GM12878 (cell line): ENCODE results near the gene AKR1B1. TPM values are rescaled to one million over a fixed set of nuclear protein-coding genes. Genes with fewer than 3 reads are reported as not detected.

ENCODE experiments used
- ATAC-seq: fragments of 200-7000 bp; cut with Tn5 transposase; 3 replicates; pipeline ENCODE4 v1.9.1; 2020; ENCODE audit warnings: mild to moderate bottlenecking, moderate library complexity
- BruUV-seq: library from RNA; stranded (reverse); fragments of 400-500 nt; replicated peaks from 2 replicates; lab custom pipeline; 2021; lab: Mats Ljungman, UMichigan
- CTCF ChIA-PET: fragments of 300-600 bp; sonication (Branson Sonifier 250); formaldehyde crosslinking; extraction: SDS; loops from one replicate; lab custom pipeline; 2021; ENCODE audit warnings: inconsistent platforms; lab: Yijun Ruan, JAX
- POLR2A ChIA-PET: fragments of 350-600 bp; formaldehyde crosslinking; extraction: SDS; loops from one replicate; lab custom pipeline; 2021; ENCODE audit warnings: inconsistent platforms; lab: Charles Lee
- RAD21 ChIA-PET: fragments of 300-600 bp; sonication (Branson Sonifier 250); formaldehyde crosslinking; loops from one replicate; lab custom pipeline; 2023; ENCODE audit warnings: antibody characterized with exemption; ENCODE audit not compliant: unreplicated experiment; lab: Charles Lee
- SMC1A ChIA-PET: fragments of 300-600 bp; sonication (Branson Sonifier 250); formaldehyde crosslinking; loops from one replicate; lab custom pipeline; 2023; ENCODE audit not compliant: unreplicated experiment, uncharacterized antibody; lab: Charles Lee
- DNase-seq: peaks from one replicate; pipeline ENCODE4 v3.0.0-alpha.2; 2011; ENCODE audit warnings: low read depth, low spot score
- FAIRE-seq: peaks from 3 replicates; lab custom pipeline; 2011; peaks lifted over from hg19 to GRCh38; lab: Jason Lieb, UNC
- H2AFZ ChIP-seq: 2 replicates; pipeline ENCODE4 v1.6.0; 2011; ENCODE audit warnings: low read depth, low read length, control low read depth; ENCODE audit not compliant: control insufficient read depth
- H3K27ac ChIP-seq: 2 replicates; pipeline ENCODE4 v1.5.1; 2011; ENCODE audit warnings: control low read depth; ENCODE audit not compliant: control insufficient read depth, insufficient read depth
- H3K27me3 ChIP-seq, 2 experiments: replicated peaks in 1 of 2; 2 replicates each; pipeline versions ENCODE4 v1.6.0 to v1.6.1; 2011; ENCODE audit warnings: low read length in 1 of 2; ENCODE audit not compliant: control insufficient read depth in 2 of 2, insufficient read depth in 2 of 2
- H3K36me3 ChIP-seq, 2 experiments: 2 replicates each; pipeline ENCODE4 v1.5.1; 2011; ENCODE audit warnings: low read length in 1 of 2; ENCODE audit not compliant: control insufficient read depth in 2 of 2, insufficient read depth in 2 of 2
- H3K4me1 ChIP-seq: 2 replicates; pipeline ENCODE4 v1.6.1; 2011; ENCODE audit warnings: mild to moderate bottlenecking, low read length, moderate library complexity, mixed read lengths; ENCODE audit not compliant: control insufficient read depth, insufficient read depth
- H3K4me2 ChIP-seq: 2 replicates; pipeline ENCODE4 v1.6.0; 2011; ENCODE audit warnings: control low read depth; ENCODE audit not compliant: control insufficient read depth, insufficient read depth
- H3K4me3 ChIP-seq: fragments of 200-600 bp; sonication (generic); 2 replicates; pipeline ENCODE4 v1.5.1; 2016
- H3K79me2 ChIP-seq: 2 replicates; pipeline ENCODE4 v1.6.0; 2011; ENCODE audit warnings: low read length; ENCODE audit not compliant: control insufficient read depth, insufficient read depth
- H3K9ac ChIP-seq: 2 replicates; pipeline ENCODE4 v1.8.0; 2011; ENCODE audit warnings: low read length, control low read depth, mixed read lengths; ENCODE audit not compliant: control insufficient read depth, insufficient read depth
- H3K9me3 ChIP-seq: replicated peaks from 3 replicates; pipeline ENCODE4 v1.5.1; 2011; ENCODE audit warnings: mild to moderate bottlenecking, low read length; ENCODE audit not compliant: control insufficient read depth, insufficient read depth
- H4K20me1 ChIP-seq: 2 replicates; pipeline ENCODE4 v1.6.0; 2011; ENCODE audit not compliant: control insufficient read depth, insufficient read depth
- CBX3 ChIP-seq: fragments of 200-600 bp; sonication (generic); IDR thresholded peaks from 2 replicates; pipeline ENCODE4 v1.6.1; 2016; ENCODE audit warnings: low read depth, borderline replicate concordance
- WGBS: methylation state at CpG from one replicate; pipeline ENCODE4 v1.1.6; 2016; ENCODE audit warnings: low lambda C conversion rate; ENCODE audit not compliant: insufficient replicate concordance, insufficient coverage; ENCODE audit errors: missing lambda C conversion rate; 5-methylcytosine and 5-hydroxymethylcytosine counted together
- in situ Hi-C: fragments of 300-500 bp; cut with MboI; formaldehyde crosslinking; loops from 9 replicates; pipeline ENCODE4 v1.14.3; 2018; ENCODE audit warnings: mixed read lengths
- intact Hi-C: fragments of 100-400 bp; cut with micrococcal nuclease; formaldehyde crosslinking; loops from one replicate; pipeline ENCODE4 v1.14.2; 2022; ENCODE audit not compliant: unreplicated experiment
- polyA plus RNA-seq, 11 experiments: library from polyadenylated mRNA; depleted of rRNA in 4 of 11; unstranded in 6 of 11; stranded (reverse) in 5 of 11; fragments of >200 nt; fragmentation: Nextera tagmentation in 4 of 11; fragmentation: Illumina TruSeq in 1 of 11; extraction: Ambion mirVana in 4 of 11; extraction: Trizol in 1 of 11; gene quantifications; 1 replicate in 1 of 11; 2 replicates in 10 of 11; pipeline versions ENCODE4 v1.2.1 to v1.2.3, GENCODE V29; 2011 to 2016; ENCODE audit warnings: inconsistent platforms in 2 of 11, missing spikeins in 2 of 11, low read depth in 1 of 11
- total RNA-seq, 4 experiments: library from RNA; depleted of rRNA in 3 of 4; stranded (reverse); fragments of >200 nt in 3 of 4; fragmentation: Illumina TruSeq in 1 of 4; extraction: Trizol in 1 of 4; gene quantifications; 2 replicates each; pipeline versions ENCODE4 v1.2.1 to v1.2.3, GENCODE V29; 2013 to 2021
- TF ChIP-seq, protein P1 (sequence below): fragments of 450-650 bp; IDR thresholded peaks from 2 replicates; pipeline ENCODE4 v1.6.1; 2017; ENCODE audit warnings: mild to moderate bottlenecking, moderate library complexity
- TF ChIP-seq, protein P2 (sequence below): fragments of 150-350 bp; IDR thresholded peaks from 2 replicates; pipeline ENCODE4 v1.6.1; 2016; ENCODE audit warnings: low read depth, low read length
- TF ChIP-seq, protein P3 (sequence below): fragments of 450-650 bp; IDR thresholded peaks from 2 replicates; pipeline ENCODE4 v1.6.1; 2018; ENCODE audit warnings: borderline replicate concordance, mild to moderate bottlenecking; ENCODE audit not compliant: partially characterized antibody

AKR1B1 gene
- total and polyA plus RNA-seq, 10 of the 15 experiments (the other 5 are each of a cell fraction or from before 2014, with no cell fraction given), result 40.4 to 252 (median 156) TPM

DNA sequence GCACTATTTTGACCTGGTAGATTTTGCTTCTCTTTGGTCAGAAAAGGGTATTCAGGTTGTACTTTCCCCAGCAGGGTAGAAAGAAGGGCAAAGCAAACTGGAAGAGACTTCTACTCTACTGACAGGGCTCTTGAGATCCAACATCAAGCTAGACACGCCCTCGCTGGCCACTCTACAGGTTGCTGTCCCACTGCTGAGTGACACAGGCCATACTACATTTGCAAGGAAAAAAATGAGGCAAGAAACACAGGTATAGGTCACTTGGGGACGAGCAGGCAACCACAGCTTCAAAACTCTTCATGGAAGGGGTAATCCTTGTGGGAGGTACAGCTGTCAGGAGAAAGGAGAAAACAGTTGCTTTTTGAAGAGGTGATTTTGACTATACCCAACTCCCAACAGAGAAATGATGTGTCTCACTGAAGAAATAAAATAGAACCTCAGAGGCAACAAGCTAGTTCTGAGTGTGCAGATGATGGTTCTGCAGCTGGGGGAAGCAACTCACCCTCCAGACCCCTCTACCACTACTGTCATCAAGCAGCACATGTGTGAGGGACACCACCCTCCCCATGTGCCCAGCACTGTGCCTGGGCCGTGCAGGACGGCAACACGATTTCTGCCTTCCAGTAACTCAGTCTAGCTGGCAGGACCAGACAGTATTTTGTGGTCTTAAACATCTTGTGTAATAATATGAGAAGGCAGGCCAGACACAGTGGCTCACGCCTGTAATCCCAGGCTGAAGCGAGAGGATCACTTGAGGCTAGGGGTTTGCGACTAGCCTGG is 16.3 kb downstream of the AKR1B1 start:
- ChIA-PET SMC1A (interaction anchor here (1.1 kb wide), 1 partner anchor 10 kb away, joined by 3 read pairs; no protein-coding TSS in a partner anchor), POLR2A (no interaction called here)

More for the DNA sequence above, 16.3 kb downstream of the AKR1B1 start:
- no TSS peak for BruUV-seq
- ChIA-PET RAD21 (interaction anchor here (1.6 kb wide), 1 partner anchor 10 kb away, joined by 6 read pairs; no protein-coding TSS in a partner anchor), CTCF (interaction anchor here (0.8 to 2.2 kb wide), 4 partner anchors 9 to 39 kb away, joined by 3 to 14 read pairs (median 4); partner anchors contain the start of gene AKR1B1)
- WGBS, result 95% methylated on average over 9 of the region's 9 CpGs
- TF ChIP-seq CBX3, result no peak
- TF ChIP-seq, protein P1, sequence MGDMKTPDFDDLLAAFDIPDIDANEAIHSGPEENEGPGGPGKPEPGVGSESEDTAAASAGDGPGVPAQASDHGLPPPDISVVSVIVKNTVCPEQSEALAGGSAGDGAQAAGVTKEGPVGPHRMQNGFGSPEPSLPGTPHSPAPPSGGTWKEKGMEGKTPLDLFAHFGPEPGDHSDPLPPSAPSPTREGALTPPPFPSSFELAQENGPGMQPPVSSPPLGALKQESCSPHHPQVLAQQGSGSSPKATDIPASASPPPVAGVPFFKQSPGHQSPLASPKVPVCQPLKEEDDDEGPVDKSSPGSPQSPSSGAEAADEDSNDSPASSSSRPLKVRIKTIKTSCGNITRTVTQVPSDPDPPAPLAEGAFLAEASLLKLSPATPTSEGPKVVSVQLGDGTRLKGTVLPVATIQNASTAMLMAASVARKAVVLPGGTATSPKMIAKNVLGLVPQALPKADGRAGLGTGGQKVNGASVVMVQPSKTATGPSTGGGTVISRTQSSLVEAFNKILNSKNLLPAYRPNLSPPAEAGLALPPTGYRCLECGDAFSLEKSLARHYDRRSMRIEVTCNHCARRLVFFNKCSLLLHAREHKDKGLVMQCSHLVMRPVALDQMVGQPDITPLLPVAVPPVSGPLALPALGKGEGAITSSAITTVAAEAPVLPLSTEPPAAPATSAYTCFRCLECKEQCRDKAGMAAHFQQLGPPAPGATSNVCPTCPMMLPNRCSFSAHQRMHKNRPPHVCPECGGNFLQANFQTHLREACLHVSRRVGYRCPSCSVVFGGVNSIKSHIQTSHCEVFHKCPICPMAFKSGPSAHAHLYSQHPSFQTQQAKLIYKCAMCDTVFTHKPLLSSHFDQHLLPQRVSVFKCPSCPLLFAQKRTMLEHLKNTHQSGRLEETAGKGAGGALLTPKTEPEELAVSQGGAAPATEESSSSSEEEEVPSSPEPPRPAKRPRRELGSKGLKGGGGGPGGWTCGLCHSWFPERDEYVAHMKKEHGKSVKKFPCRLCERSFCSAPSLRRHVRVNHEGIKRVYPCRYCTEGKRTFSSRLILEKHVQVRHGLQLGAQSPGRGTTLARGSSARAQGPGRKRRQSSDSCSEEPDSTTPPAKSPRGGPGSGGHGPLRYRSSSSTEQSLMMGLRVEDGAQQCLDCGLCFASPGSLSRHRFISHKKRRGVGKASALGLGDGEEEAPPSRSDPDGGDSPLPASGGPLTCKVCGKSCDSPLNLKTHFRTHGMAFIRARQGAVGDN, result no peak
- TF ChIP-seq, protein P2, sequence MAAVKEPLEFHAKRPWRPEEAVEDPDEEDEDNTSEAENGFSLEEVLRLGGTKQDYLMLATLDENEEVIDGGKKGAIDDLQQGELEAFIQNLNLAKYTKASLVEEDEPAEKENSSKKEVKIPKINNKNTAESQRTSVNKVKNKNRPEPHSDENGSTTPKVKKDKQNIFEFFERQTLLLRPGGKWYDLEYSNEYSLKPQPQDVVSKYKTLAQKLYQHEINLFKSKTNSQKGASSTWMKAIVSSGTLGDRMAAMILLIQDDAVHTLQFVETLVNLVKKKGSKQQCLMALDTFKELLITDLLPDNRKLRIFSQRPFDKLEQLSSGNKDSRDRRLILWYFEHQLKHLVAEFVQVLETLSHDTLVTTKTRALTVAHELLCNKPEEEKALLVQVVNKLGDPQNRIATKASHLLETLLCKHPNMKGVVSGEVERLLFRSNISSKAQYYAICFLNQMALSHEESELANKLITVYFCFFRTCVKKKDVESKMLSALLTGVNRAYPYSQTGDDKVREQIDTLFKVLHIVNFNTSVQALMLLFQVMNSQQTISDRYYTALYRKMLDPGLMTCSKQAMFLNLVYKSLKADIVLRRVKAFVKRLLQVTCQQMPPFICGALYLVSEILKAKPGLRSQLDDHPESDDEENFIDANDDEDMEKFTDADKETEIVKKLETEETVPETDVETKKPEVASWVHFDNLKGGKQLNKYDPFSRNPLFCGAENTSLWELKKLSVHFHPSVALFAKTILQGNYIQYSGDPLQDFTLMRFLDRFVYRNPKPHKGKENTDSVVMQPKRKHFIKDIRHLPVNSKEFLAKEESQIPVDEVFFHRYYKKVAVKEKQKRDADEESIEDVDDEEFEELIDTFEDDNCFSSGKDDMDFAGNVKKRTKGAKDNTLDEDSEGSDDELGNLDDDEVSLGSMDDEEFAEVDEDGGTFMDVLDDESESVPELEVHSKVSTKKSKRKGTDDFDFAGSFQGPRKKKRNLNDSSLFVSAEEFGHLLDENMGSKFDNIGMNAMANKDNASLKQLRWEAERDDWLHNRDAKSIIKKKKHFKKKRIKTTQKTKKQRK, result no peak
- TF ChIP-seq, protein P3, sequence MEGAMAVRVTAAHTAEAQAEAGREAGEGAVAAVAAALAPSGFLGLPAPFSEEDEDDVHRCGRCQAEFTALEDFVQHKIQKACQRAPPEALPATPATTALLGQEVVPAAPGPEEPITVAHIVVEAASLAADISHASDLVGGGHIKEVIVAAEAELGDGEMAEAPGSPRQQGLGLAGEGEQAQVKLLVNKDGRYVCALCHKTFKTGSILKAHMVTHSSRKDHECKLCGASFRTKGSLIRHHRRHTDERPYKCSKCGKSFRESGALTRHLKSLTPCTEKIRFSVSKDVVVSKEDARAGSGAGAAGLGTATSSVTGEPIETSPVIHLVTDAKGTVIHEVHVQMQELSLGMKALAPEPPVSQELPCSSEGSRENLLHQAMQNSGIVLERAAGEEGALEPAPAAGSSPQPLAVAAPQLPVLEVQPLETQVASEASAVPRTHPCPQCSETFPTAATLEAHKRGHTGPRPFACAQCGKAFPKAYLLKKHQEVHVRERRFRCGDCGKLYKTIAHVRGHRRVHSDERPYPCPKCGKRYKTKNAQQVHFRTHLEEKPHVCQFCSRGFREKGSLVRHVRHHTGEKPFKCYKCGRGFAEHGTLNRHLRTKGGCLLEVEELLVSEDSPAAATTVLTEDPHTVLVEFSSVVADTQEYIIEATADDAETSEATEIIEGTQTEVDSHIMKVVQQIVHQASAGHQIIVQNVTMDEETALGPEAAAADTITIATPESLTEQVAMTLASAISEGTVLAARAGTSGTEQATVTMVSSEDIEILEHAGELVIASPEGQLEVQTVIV, result no peak
- in situ Hi-C loops (no loop called here), intact Hi-C loops (no loop called here)
- Histone ChIP-seq H2AFZ (no peak overlapping the region), H3K36me3 (peaks cover 21 to 23% of the 10 kb centered on the region in 2 experiments; a peak in 3 of 4 replicates), H3K27ac (no peak overlapping the region), H3K4me3 (no peak overlapping the region), H4K20me1 (no peaks in the 10 kb centered on the region), H3K4me2 (no peak overlapping the region), H3K79me2 (no peaks in the 10 kb centered on the region), H3K9me3 (no peaks in the 10 kb centered on the region), H3K9ac (no peak overlapping the region), H3K27me3 (no peaks in the 10 kb centered on the region), H3K4me1 (no peaks in the 10 kb centered on the region)
- FAIRE-seq (no peak), DNase-seq (no peak), ATAC-seq (no peak)
